Measurements from ENCODE around the gene LBHD1. TPM values are rescaled to one million over a fixed set of nuclear protein-coding genes. Genes with fewer than 3 reads are reported as not detected.
A peak's percentile ranks its signal among the peaks of the same experiment; 100 is the strongest.

Gene LBHD1
- total and polyA plus RNA-seq, 2 of the 13 experiments (the other 11 are each of a cell fraction or from before 2014, with no cell fraction given): 3.2 to 3.7 TPM

GRCh38 chr11:62671608-62672389, at the start of gene LBHD1, which contains the start of gene UQCC3 (continued):
- TF ChIP-seq FOXP4 (CRISPR knock-in tag; IDR thresholded peaks at IDR 0.05): no peak
- TF ChIP-seq NFE2L2 (IDR thresholded peaks at IDR 0.05; ENCODE audit: low read length): no peak
- no peak for TF ChIP-seq ZNF432 (CRISPR knock-in tag; IDR thresholded peaks at IDR 0.05; ENCODE audit: borderline replicate concordance)
- no peak for TF ChIP-seq SETDB1 (CRISPR knock-in tag; IDR thresholded peaks at IDR 0.05; ENCODE audit: borderline replicate concordance)
- TF ChIP-seq ZC3H13 (CRISPR knock-in tag; IDR thresholded peaks at IDR 0.05): peak; percentile 90; the same call in 1 of the 2 replicates
- TF ChIP-seq AHDC1 (CRISPR knock-in tag; IDR thresholded peaks at IDR 0.05; ENCODE audit: borderline replicate concordance): no peak
- no peak for TF ChIP-seq TBX3 (IDR thresholded peaks at IDR 0.05; ENCODE audit: borderline replicate concordance)
- no peak; the same call in 1 of the 2 replicates for TF ChIP-seq GPN1 (CRISPR knock-in tag; IDR thresholded peaks at IDR 0.05; ENCODE audit: borderline replicate concordance)
- TF ChIP-seq E2F2 (CRISPR knock-in tag; IDR thresholded peaks at IDR 0.05; ENCODE audit: borderline replicate concordance): no peak; the same call in 1 of the 2 replicates
- TF ChIP-seq PLRG1 (conservative IDR thresholded peaks at IDR 0.05): no peak
- peak; percentile 87 for TF ChIP-seq NR2C2 (CRISPR knock-in tag; IDR thresholded peaks at IDR 0.05; ENCODE audit: borderline replicate concordance)
- TF ChIP-seq ZNF777 (CRISPR knock-in tag; IDR thresholded peaks at IDR 0.05): peak; percentile 84
- TF ChIP-seq HOXD1 (CRISPR knock-in tag; IDR thresholded peaks at IDR 0.05): no peak
- TF ChIP-seq ZNF101 (CRISPR knock-in tag; IDR thresholded peaks at IDR 0.05; ENCODE audit: borderline replicate concordance, low read depth): no peak
- no peak for TF ChIP-seq MLLT10 (CRISPR knock-in tag; IDR thresholded peaks at IDR 0.05)
- peak; percentile 86 for TF ChIP-seq TAF1 (CRISPR knock-in tag; IDR thresholded peaks at IDR 0.05)
- TF ChIP-seq ZNF253 (CRISPR knock-in tag; IDR thresholded peaks at IDR 0.05; ENCODE audit: borderline replicate concordance): 0 out of 2 replicates have a peak, but pooled peaks have one; percentile 5
- TF ChIP-seq ZNF263 (CRISPR knock-in tag; IDR thresholded peaks at IDR 0.05): no peak
- no peak for TF ChIP-seq PLSCR1 (CRISPR knock-in tag; IDR thresholded peaks at IDR 0.05; ENCODE audit: borderline replicate concordance)

Measured in HepG2 (cell line).